Epithelial cell of alveolus of lung (primary cell): ENCODE data around the gene TIA1. TPM values are rescaled to one million over a fixed set of nuclear protein-coding genes. Genes with fewer than 3 reads are reported as not detected.

Experiments used
- total RNA-seq: library from RNA; depleted of rRNA; stranded (reverse); fragments of >200 nt; gene quantifications from 2 replicates; pipeline ENCODE4 v1.2.1, GENCODE V29; 2015

TIA1 gene, protein sequence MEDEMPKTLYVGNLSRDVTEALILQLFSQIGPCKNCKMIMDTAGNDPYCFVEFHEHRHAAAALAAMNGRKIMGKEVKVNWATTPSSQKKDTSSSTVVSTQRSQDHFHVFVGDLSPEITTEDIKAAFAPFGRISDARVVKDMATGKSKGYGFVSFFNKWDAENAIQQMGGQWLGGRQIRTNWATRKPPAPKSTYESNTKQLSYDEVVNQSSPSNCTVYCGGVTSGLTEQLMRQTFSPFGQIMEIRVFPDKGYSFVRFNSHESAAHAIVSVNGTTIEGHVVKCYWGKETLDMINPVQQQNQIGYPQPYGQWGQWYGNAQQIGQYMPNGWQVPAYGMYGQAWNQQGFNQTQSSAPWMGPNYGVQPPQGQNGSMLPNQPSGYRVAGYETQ
- total RNA-seq: 25.3 and 113 TPM in 2 replicates

DNA sequence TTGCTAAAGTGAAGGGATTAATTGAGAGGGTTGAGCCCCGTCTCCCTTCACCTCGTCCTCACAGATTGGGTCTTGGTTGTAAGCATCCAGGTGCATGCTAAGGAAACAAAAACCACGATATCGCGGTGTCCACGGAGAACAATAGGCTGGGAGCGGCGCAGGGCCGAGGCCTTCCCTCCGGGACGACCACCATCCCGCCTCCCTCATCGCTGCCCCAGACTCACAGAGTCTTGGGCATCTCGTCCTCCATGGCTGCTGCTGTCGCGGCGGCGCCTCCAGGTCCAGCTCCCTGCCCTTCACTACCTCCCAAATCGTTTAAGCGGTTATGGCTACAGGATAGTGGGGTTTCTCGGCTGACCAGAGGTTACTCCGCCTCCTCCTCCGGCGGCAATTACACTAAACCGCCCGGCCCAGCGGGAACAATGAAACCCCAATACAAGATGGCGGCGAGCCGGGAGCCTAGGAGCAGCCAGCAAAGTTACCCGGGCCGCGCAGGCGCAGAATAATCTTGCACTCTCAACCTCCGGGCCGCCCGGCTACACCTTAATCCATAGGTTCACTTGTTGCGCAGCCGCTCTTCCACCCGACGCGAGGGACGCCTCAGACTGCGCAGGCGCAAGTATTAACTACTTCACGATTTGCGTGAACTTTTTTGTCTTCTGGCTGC lies at the start of gene TIA1:
Gene TIA1, minus strand, starts transcription at position 448 of the 667 bp plus-strand sequence. Its CDS starts 198 bp downstream, at position 250.

DNA sequence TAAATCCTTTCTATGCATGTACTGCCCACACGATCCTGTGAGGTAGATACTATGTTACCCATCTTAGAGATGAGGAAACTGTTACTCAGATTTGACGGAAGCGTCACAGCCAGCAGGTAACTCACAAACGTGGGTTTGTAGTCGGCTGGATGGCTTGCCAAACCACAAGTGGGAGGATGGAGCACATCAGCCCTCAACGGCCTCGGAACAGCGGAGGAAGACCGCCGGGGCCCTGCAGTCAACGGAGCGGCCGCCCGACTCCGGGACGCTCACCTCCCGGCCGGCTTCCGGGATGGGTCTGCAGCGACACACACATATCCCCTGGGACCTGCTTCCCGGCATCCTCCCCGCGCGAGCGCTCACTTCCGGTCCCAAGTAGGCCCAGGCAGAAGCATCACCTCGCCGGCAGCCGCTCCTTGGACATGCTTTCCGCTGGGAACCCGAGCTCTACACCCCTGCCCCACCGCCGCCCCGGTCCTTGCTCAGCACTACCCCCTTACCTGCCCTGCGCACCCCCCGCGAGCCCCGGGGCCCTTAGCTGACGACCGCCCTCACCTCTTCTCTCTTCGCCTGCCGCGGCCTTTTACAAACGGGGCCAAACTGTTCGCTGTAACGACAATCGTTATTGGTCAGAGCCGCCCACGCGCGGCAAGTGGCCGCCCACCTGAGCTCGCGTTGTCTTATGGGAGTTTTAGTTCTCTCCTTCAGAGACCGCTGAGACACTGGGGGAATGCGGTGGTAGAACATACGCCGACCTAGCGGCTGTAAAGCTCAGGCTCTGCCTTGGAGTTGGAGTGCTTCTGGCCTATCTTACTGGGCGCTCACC lies 57.8 kb downstream of the TIA1 start, which contains the start of gene C2orf42:
Gene C2orf42, minus strand, starts transcription at position 602 of the 826 bp plus-strand sequence. CDS start 9,034 bp downstream, outside the sequence.

Other genes with a start within 250 kb of the TIA1 start
- 105 and 160 TPM in 2 replicates for gene PCBP1, start 161.2 kb downstream of the TIA1 start, total RNA-seq
- 9.3 and 19.2 TPM in 2 replicates for gene C2orf42, start 57.6 kb downstream of the TIA1 start, total RNA-seq
- gene PCYOX1, start 9.5 kb upstream of the TIA1 start, total RNA-seq: 33.2 and 65.9 TPM in 2 replicates
- gene SNRPG, start 45.1 kb upstream of the TIA1 start, total RNA-seq: 133 and 169 TPM in 2 replicates
- 26.1 and 30.9 TPM in 2 replicates for gene FAM136A, start 53.4 kb upstream of the TIA1 start, total RNA-seq